Measurements from ENCODE around the gene HOXA4. TPM values are rescaled to one million over a fixed set of nuclear protein-coding genes. Genes with fewer than 3 reads are reported as not detected.
A peak's percentile ranks its signal among the peaks of the same experiment; 100 is the strongest.

Gene HOXA4
- total RNA-seq, 1 donor from 2014 or later: 0.98 TPM

GRCh38 chr7:27092819-27093110 is 37.8 kb downstream of the HOXA4 start:
- Histone ChIP-seq H3K27ac (no peak overlapping the region), H3K4me1 (peaks cover 23% of the 10 kb centered on the region), H3K27me3 (peaks cover 8% of the 10 kb centered on the region), H3K9me3 (no peaks in the 10 kb centered on the region), H3K4me3 (no peak overlapping the region), H3K36me3 (no peaks in the 10 kb centered on the region)
- intact Hi-C loops (cut with DNase I): no loop called here
- DNase-seq (ENCODE audit: extremely low spot score in 2 of 2): no peak
- TF ChIP-seq CTCF (IDR thresholded peaks at IDR 0.05) (no peak), POLR2A (IDR thresholded peaks at IDR 0.05) (no peak), POLR2AphosphoS5 (IDR thresholded peaks at IDR 0.05; ENCODE audit: insufficient read depth in 1 of 2, low read depth in 1 of 2) (no peak)

DNA sequence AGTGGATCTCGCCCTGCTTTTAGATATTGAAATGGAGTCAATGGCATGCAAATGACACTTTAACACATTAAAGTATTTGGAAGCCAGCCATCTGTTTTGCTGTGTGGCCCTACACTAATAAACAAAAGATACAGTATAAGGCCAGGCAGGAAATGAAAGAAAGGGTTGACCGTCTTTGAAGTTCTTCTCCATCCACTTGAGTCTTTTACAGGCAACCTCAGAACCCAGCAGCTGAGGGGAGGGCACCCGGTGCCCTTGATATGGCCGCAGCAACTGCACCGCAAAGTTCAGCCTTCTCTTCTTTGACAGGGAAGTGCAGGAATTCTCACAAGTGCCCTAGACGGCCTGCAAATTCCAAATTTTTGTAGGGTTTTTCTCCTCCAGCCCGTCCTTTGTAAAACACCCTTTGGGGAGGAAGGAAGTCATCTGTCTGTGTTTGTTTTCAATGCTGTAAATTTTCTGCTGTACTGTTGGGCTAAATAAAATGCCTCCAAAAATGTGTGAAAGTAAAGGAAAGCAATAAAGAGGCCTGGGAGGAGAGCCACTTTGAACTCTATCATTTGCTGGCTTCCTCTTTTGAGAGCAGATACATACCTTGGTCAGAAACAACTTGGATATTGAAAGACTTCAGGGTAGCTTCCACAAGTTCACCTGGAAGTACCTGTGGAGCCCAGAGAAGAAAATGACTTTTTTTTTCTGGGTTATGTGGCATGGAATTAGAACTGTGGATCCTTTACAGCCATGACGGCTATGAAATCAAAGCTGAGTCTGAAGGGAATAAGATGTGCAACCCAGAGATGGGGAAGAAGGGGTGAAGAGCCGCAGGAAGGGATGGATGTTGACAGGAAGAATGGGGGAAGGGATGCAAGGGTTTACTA is 38.4 kb downstream of the HOXA4 start:
- intact Hi-C loops (cut with DNase I): no loop called here
- DNase-seq (ENCODE audit: extremely low spot score in 2 of 2): no peak
- TF ChIP-seq POLR2A (IDR thresholded peaks at IDR 0.05): no peak
- no peak for TF ChIP-seq POLR2AphosphoS5 (IDR thresholded peaks at IDR 0.05; ENCODE audit: insufficient read depth in 1 of 2, low read depth in 1 of 2)
- no peak for TF ChIP-seq CTCF (IDR thresholded peaks at IDR 0.05)
- H3K27ac ChIP-seq: no peak overlapping the region
- no peak overlapping the region for H3K4me3 ChIP-seq
- peaks cover 17% of the 10 kb centered on the region for H3K4me1 ChIP-seq
- no peaks in the 10 kb centered on the region for H3K9me3 ChIP-seq
- no peaks in the 10 kb centered on the region for H3K36me3 ChIP-seq
- H3K27me3 ChIP-seq: peaks cover 10% of the 10 kb centered on the region

GRCh38 chr7:27091105-27091504 is 39.5 kb downstream of the HOXA4 start:
- Histone ChIP-seq H3K9me3 (no peaks in the 10 kb centered on the region), H3K4me1 (peaks cover 7% of the 10 kb centered on the region), H3K4me3 (no peak overlapping the region), H3K27ac (no peak overlapping the region), H3K27me3 (peaks cover 10% of the 10 kb centered on the region), H3K36me3 (no peaks in the 10 kb centered on the region)
- intact Hi-C loops (cut with DNase I): no loop called here
- DNase-seq (ENCODE audit: extremely low spot score in 2 of 2): no peak
- TF ChIP-seq POLR2AphosphoS5 (IDR thresholded peaks at IDR 0.05; ENCODE audit: insufficient read depth in 1 of 2, low read depth in 1 of 2): no peak

DNA sequence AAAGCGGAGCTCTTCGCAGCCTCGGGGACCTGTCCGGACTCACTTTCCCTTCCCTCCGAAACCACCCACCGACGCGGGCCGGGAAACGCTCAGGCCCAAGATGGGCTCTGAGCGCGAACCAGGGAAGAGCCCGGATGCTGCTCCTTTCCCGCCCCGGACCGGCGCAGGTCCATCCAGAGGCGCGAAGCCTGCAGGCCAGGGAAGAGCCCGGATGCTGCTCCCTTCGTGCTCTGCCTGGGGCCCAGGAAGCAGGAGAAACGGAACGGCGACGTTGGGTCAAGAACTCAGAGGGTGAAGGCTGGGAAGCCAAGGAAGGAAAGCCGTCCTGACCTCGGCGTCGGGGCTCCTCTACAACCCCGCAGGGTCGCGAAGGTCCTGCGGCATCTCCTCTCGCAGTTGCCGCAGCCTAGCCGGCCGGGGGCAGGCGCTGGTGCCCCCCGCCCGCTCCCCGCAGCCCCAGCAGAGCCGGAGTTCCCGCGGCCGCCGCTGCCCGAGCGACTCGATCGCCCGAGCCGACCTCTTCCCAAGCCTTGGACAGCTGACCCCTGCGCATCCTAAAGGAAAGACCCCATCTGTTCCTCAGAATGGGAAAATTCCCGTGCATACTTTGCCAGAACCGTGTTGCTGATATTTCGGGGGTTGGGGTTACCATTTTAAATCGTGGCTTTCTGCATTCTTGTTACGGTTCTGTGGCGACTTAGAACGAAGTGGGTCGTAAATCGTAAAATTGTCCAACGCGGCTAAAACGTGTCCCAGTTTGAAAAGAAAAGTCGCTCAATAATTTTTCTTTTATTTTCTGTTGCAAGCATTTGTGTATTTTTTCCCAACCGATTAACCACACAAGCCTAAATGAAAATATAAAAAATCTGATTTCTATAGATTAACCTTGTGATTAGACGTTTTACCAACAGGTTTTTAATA is 42.3 kb downstream of the HOXA4 start:
- Histone ChIP-seq H3K27me3 (peaks cover 10% of the 10 kb centered on the region), H3K9me3 (no peaks in the 10 kb centered on the region), H3K36me3 (no peaks in the 10 kb centered on the region), H3K4me3 (peak overlapping the region in 1 of 2 donors; percentile 16), H3K4me1 (no peaks in the 10 kb centered on the region), H3K27ac (no peak overlapping the region)
- intact Hi-C loops (cut with DNase I): no loop called here
- TF ChIP-seq POLR2AphosphoS5 (IDR thresholded peaks at IDR 0.05; ENCODE audit: insufficient read depth in 1 of 2, low read depth in 1 of 2): no peak
- TF ChIP-seq POLR2A (IDR thresholded peaks at IDR 0.05): no peak
- no peak for TF ChIP-seq CTCF (IDR thresholded peaks at IDR 0.05)
- no peak for DNase-seq (ENCODE audit: extremely low spot score in 2 of 2)

- no peak for DNase-seq (ENCODE audit: extremely low spot score in 2 of 2)
- H3K27ac ChIP-seq: no peak overlapping the region
- no peak overlapping the region for H3K4me3 ChIP-seq
- intact Hi-C loops (cut with DNase I): no loop called here
- no peak for TF ChIP-seq POLR2A (IDR thresholded peaks at IDR 0.05)
- no peak for TF ChIP-seq CTCF (IDR thresholded peaks at IDR 0.05)
- H3K27me3 ChIP-seq: peaks cover 10% of the 10 kb centered on the region
- no peaks in the 10 kb centered on the region for H3K36me3 ChIP-seq
- no peaks in the 10 kb centered on the region for H3K4me1 ChIP-seq
- H3K9me3 ChIP-seq: no peaks in the 10 kb centered on the region
Observed at GRCh38 chr7:27083646-27084045, 46.9 kb downstream of the HOXA4 start.
